ENCODE data around the gene MACROD1.
"Not testable (repeated sequence)": the region's sequence is repeated elsewhere in the genome, so short reads cannot be mapped to it uniquely, and the experiment has no call there.

Gene MACROD1

GRCh38 chr11:64058494-64058893 is 107.4 kb downstream of the MACROD1 start:
- H3K9me3 ChIP-seq (ENCODE audit: control insufficient read depth, insufficient read depth, low read length), result no peaks in the 10 kb centered on the region
- peaks cover 19% of the 10 kb centered on the region for H3K4me1 ChIP-seq (ENCODE audit: insufficient read depth, low read length)
- H3K36me3 ChIP-seq (ENCODE audit: insufficient read depth, low read length), result no peaks in the 10 kb centered on the region
- H3K9ac ChIP-seq (ENCODE audit: low read depth, low read length), result no peak overlapping the region

GRCh38 chr11:64057890-64058289 is 108.0 kb downstream of the MACROD1 start:
- peaks cover 23% of the 10 kb centered on the region for H3K4me1 ChIP-seq (ENCODE audit: insufficient read depth, low read length)
- H3K36me3 ChIP-seq (ENCODE audit: insufficient read depth, low read length), result no peaks in the 10 kb centered on the region
- H3K9ac ChIP-seq (ENCODE audit: low read depth, low read length), result no peak overlapping the region
- no peaks in the 10 kb centered on the region for H3K9me3 ChIP-seq (ENCODE audit: control insufficient read depth, insufficient read depth, low read length)

- Histone ChIP-seq H3K9ac (ENCODE audit: low read depth, low read length) (no peak overlapping the region), H3K36me3 (ENCODE audit: insufficient read depth, low read length) (no peaks in the 10 kb centered on the region), H3K9me3 (ENCODE audit: control insufficient read depth, insufficient read depth, low read length) (no peaks in the 10 kb centered on the region), H3K4me1 (ENCODE audit: insufficient read depth, low read length) (peaks cover 23% of the 10 kb centered on the region)
Measured at GRCh38 chr11:64056861-64057260, 109.1 kb downstream of the MACROD1 start.

GRCh38 chr11:64056213-64056785 is 109.6 kb downstream of the MACROD1 start:
- Histone ChIP-seq H3K4me1 (ENCODE audit: insufficient read depth, low read length) (peaks cover 23% of the 10 kb centered on the region), H3K36me3 (ENCODE audit: insufficient read depth, low read length) (no peaks in the 10 kb centered on the region), H3K9me3 (ENCODE audit: control insufficient read depth, insufficient read depth, low read length) (no peaks in the 10 kb centered on the region), H3K9ac (ENCODE audit: low read depth, low read length) (no peak overlapping the region)

GRCh38 chr11:64055077-64055476 is 110.8 kb downstream of the MACROD1 start:
- H3K36me3 ChIP-seq (ENCODE audit: insufficient read depth, low read length), result no peaks in the 10 kb centered on the region
- H3K4me1 ChIP-seq (ENCODE audit: insufficient read depth, low read length), result peaks cover 23% of the 10 kb centered on the region
- no peak overlapping the region for H3K9ac ChIP-seq (ENCODE audit: low read depth, low read length)
- no peaks in the 10 kb centered on the region for H3K9me3 ChIP-seq (ENCODE audit: control insufficient read depth, insufficient read depth, low read length)

GRCh38 chr11:64053699-64054098 is 112.2 kb downstream of the MACROD1 start:
- H3K9ac ChIP-seq (ENCODE audit: low read depth, low read length), result no peak overlapping the region
- no peaks in the 10 kb centered on the region for H3K36me3 ChIP-seq (ENCODE audit: insufficient read depth, low read length)
- peaks cover 23% of the 10 kb centered on the region for H3K4me1 ChIP-seq (ENCODE audit: insufficient read depth, low read length)
- H3K9me3 ChIP-seq (ENCODE audit: control insufficient read depth, insufficient read depth, low read length), result no peaks in the 10 kb centered on the region

- Histone ChIP-seq H3K9ac (ENCODE audit: low read depth, low read length) (no peak overlapping the region), H3K4me1 (ENCODE audit: insufficient read depth, low read length) (peaks cover 23% of the 10 kb centered on the region), H3K36me3 (ENCODE audit: insufficient read depth, low read length) (no peaks in the 10 kb centered on the region), H3K9me3 (ENCODE audit: control insufficient read depth, insufficient read depth, low read length) (no peaks in the 10 kb centered on the region)
Measured at GRCh38 chr11:64052938-64053622, 112.8 kb downstream of the MACROD1 start.

GRCh38 chr11:64052436-64052835 is 113.5 kb downstream of the MACROD1 start:
- Histone ChIP-seq H3K9ac (ENCODE audit: low read depth, low read length) (no peak overlapping the region), H3K36me3 (ENCODE audit: insufficient read depth, low read length) (no peaks in the 10 kb centered on the region), H3K9me3 (ENCODE audit: control insufficient read depth, insufficient read depth, low read length) (no peaks in the 10 kb centered on the region), H3K4me1 (ENCODE audit: insufficient read depth, low read length) (peaks cover 23% of the 10 kb centered on the region)

GRCh38 chr11:64051297-64051696 is 114.6 kb downstream of the MACROD1 start:
- H3K4me1 ChIP-seq (ENCODE audit: insufficient read depth, low read length), result peaks cover 23% of the 10 kb centered on the region
- no peaks in the 10 kb centered on the region for H3K36me3 ChIP-seq (ENCODE audit: insufficient read depth, low read length)
- no peak overlapping the region for H3K9ac ChIP-seq (ENCODE audit: low read depth, low read length)
- no peaks in the 10 kb centered on the region for H3K9me3 ChIP-seq (ENCODE audit: control insufficient read depth, insufficient read depth, low read length)

- Histone ChIP-seq H3K36me3 (ENCODE audit: insufficient read depth, low read length) (no peaks in the 10 kb centered on the region), H3K9ac (ENCODE audit: low read depth, low read length) (no peak overlapping the region), H3K4me1 (ENCODE audit: insufficient read depth, low read length) (peaks cover 14% of the 10 kb centered on the region), H3K9me3 (ENCODE audit: control insufficient read depth, insufficient read depth, low read length) (no peaks in the 10 kb centered on the region)
Measured at GRCh38 chr11:64049509-64049908, 116.4 kb downstream of the MACROD1 start.

GRCh38 chr11:64048042-64048854 is 117.7 kb downstream of the MACROD1 start:
- Histone ChIP-seq H3K9ac (ENCODE audit: low read depth, low read length) (no peak overlapping the region), H3K4me1 (ENCODE audit: insufficient read depth, low read length) (peaks cover 2% of the 10 kb centered on the region; the same call in 1 of the 2 replicates), H3K36me3 (ENCODE audit: insufficient read depth, low read length) (no peaks in the 10 kb centered on the region)

GRCh38 chr11:64047373-64047772 is 118.5 kb downstream of the MACROD1 start:
- not testable (repeated sequence) for H3K9me3 ChIP-seq (ENCODE audit: control insufficient read depth, insufficient read depth, low read length); H3K4me1 ChIP-seq (ENCODE audit: insufficient read depth, low read length); H3K36me3 ChIP-seq (ENCODE audit: insufficient read depth, low read length); H3K9ac ChIP-seq (ENCODE audit: low read depth, low read length)

More at GRCh38 chr11:64048042-64048854, 117.7 kb downstream of the MACROD1 start:
- no peaks in the 10 kb centered on the region for H3K9me3 ChIP-seq (ENCODE audit: control insufficient read depth, insufficient read depth, low read length)

GRCh38 chr11:64045700-64046099 is 120.2 kb downstream of the MACROD1 start:
- Histone ChIP-seq H3K36me3 (ENCODE audit: insufficient read depth, low read length) (no peaks in the 10 kb centered on the region), H3K9ac (ENCODE audit: low read depth, low read length) (no peak overlapping the region), H3K9me3 (ENCODE audit: control insufficient read depth, insufficient read depth, low read length) (no peaks in the 10 kb centered on the region), H3K4me1 (ENCODE audit: insufficient read depth, low read length) (no peaks in the 10 kb centered on the region)

GRCh38 chr11:64044730-64045393 is 121.1 kb downstream of the MACROD1 start:
- Histone ChIP-seq H3K9me3 (ENCODE audit: control insufficient read depth, insufficient read depth, low read length) (no peaks in the 10 kb centered on the region), H3K36me3 (ENCODE audit: insufficient read depth, low read length) (no peaks in the 10 kb centered on the region), H3K9ac (ENCODE audit: low read depth, low read length) (no peak overlapping the region), H3K4me1 (ENCODE audit: insufficient read depth, low read length) (no peaks in the 10 kb centered on the region)

Data from ES-I3 (cell line).